Stimulated activated CD8-positive, alpha-beta memory T cell treated with anti-CD3 and anti-CD28 coated beads, Interleukin-15, amount 100 ng/mL, for 1 hour (primary cell): ENCODE data around the gene MLKL.
"Not testable (repeated sequence)": the region's sequence is repeated elsewhere in the genome, so short reads cannot be mapped to it uniquely, and the experiment has no call there.

Source experiments
- DNase-seq: peaks from one replicate; pipeline ENCODE4 v3.0.0-alpha.2; 2020; ENCODE audit warnings: low read depth

MLKL gene

DNA sequence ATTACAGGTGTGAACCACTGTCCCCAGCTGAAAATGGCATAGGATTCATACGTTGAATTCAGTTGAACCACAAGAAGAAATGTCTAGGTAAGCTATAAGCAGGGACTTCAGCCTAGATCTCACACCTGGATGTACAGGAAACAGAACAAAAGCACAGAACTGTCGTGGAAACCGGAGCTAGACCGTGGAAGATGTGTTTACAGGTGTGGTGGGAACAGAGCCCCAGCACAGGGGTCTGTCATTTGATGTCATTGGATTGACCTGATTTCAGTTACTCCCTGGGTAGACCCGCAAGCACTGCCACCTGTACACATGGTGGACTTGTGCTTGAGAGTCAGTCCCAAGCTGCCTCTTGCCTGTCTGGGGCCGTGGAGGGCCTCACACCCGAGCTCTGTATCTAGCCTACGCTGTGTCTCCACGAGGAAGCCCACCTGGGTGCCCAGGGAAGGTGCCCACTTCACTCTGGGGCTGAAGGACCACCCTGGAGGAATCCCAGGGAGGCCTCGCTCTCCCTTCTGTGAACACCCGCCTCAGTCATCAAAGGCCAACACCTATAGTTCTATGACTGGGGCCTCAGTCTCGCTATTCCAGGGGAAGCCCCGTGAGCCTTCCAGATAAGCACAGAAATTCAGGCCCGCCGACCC lies 32.2 kb upstream of the MLKL start:
- no peak for DNase-seq

DNA sequence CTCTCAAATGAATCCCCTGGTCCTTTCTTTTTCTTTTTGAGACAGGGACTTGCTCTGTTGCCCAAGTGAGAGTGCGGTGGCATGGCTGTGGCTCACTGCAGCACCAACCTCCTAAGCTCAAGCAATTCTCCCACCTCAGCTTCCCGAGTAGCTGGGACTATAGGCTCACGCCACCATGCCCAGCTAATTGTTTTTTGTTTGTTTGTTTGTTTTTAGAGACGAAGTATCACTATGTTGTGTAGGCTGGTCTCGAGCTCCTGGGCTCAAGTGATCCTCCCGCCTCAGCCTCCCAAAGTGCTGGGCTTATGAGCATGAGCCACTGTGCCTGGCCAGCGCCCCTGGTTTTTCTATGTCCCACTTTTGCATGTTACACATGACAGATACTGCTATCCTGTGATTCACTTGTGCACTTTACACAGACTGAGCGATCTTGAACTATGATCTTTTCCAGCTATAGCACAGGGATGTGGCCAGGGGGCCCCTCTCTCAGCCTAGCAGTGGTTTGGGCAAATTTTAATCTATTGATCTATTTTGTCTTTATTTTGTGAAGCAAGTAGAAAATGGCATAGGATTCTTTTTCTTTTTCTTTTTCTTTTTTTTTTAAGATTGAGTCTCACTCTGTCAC lies 31.3 kb upstream of the MLKL start:
- no peak for DNase-seq

DNA sequence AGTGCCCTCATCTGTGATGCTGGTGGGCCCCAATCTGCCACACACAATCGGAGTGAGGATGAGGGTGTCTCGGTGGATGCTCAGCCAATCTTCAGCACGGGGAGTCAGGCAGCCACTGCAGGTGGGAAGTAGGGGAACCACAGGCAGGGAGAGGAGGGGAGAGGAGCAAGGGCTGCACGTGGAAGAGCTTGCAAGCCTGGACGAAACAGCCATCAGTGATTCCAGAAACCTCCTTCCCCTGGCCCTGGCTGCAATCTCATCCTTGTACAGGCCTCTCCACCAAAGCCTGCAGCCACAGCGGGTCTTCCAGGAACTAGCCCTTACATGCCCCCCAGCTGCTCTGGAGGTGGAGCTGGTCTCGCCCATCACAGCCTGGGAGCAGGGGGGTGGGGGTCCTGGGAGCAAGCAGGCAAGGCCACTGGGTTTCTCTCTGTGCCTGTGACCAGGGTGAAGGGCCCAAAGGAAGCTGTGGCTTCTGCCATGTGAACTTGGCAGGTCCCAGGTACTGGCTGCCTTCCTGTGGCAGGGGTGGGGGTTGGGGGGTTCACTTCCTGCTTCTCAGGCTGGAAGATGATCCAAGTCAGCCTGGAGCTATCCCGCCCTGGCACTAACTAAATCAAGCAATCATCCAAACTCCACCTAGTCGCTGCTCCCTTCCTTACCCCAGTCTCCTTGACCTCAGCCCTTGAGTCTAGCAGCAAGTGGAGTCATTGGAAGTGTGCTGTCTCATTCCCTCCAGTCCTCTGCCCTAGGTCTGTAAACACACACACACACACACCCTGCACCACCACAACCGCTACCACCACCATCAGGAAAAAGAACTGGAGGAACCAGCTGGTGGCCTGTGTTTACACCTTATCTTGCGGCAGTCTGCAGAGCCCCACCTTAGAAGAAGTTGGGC lies 29.4 kb upstream of the MLKL start:
- no peak for DNase-seq

DNA sequence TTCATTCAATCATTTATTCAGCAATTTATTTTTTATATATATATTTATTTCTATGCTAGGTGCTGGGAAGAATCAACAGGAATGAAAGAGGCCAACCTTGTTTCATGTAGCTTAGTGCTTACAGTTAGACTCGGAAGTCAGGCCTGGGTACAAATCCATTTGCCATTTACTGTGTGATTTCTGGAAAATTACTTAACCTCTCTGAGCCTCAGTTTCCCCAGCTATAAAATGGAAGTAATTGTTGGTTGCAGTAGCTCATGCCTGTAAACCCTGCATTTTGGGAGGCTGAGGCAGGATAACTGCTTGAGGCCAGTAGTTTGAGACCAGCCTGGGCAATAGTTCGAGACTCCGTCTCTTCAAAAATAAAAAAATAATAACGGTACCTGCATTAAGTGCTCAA lies 27.2 kb upstream of the MLKL start:
- no peak for DNase-seq

DNA sequence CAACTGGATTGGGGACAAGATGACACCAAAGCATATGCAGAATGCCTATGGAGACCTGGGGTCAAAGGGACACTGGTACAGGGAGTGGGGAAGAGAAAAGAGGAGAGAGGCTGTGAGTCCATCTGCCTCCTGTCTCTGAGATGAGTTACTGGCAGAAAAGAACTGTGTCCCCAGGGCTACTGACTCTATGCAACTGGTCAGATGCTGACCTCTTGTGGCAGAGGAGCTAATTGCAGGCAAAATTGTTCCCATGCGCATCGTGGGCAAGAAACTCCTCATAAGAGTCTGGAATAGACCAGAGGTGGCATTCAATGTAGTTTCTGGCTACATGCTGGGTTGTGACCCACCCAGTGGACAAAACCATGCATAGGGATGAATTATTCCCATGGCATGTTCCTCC lies 26.1 kb upstream of the MLKL start:
- DNase-seq = no peak

DNA sequence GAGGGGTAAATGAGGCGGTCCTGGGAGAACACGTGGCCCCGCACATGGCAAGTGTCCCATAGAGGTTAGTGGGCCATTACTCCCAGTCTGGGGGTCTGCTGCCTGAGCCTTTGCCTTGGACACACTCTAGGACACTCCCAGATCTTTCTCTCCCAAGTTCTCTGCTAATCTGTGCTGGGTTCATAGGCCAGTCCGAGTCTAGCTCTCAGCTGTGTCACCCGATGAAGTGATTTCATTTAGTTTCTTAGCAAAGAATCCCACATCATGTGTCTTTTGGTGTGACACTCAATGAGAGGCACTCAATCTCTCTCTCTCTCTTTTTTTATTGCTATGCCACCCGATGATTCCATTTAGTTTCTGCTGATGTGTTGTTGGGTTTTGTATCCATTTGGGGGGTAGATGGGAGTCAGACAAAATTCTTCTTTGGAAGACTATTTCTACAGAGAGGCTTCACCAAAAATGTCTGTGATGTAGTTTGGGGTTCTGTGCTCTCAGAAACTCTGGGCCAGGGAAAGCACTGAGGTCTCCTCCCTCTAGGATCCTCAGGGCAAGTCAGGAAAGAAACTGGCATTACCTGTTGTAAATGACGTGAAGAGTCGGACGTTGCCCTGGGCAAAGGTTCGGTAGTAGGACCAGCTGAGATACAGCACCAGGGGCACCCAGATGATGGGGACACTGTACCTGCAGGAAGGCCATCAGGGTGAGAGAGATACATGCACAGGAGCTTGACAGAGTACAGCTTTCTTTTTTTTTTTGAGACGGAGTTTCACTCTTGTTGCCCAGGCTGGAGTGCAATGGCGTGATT lies 25.2 kb upstream of the MLKL start:
- no peak for DNase-seq

DNA sequence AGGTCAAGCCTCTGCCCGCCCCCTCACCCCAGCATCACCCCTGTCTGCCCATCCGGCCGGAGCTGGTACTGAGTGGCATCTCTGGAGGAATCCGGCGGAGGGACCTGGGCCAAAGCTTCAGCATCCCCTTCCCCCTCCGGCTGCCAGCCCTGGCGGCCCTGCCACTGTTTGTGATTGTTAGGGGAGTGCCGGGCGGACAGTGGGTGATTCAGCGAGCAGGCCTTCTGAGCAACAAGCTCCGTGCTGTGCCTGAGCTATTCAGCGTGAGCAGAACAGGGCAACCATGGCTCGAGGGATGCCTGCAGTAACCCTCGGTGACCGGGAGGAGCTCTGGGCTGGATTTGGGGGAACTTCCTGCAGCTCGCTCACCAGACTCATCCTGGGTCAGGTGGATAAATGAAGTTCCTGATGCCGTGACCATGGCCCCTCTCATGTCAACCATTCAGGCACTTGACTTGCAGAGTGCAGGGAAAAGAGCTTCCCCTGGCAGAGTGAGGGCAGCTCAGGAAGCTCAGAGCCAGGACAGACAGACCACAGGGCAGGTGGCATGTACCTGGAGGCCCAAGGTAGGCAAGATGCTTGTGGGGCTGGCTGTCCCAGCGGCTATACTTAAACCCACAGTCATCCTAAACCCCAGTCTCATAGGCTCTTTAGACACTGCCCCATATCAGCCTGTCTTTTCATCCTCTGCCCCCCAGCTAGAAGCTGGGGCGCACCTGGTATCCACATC lies 24.3 kb upstream of the MLKL start:
- DNase-seq = no peak

DNA sequence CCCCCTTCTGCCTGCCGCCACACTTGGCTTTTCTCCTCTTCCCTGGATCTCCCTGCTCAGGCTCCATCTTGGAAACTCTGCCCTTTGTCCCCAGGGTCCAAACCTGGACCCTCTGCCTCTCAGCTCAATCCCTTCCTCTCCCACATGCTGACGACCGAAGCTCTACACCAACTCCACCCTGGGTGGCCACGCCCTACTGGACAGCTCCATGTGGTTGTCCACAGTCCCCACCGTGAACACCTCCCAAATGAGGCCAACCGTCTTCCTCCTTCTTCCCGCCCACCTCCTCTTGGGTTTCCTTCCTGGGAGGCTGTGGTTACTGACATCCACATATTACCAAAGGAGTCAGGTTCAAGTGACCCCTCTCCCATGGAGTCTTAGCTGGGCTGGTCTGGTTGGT lies 22.6 kb upstream of the MLKL start:
- DNase-seq = no peak

DNA sequence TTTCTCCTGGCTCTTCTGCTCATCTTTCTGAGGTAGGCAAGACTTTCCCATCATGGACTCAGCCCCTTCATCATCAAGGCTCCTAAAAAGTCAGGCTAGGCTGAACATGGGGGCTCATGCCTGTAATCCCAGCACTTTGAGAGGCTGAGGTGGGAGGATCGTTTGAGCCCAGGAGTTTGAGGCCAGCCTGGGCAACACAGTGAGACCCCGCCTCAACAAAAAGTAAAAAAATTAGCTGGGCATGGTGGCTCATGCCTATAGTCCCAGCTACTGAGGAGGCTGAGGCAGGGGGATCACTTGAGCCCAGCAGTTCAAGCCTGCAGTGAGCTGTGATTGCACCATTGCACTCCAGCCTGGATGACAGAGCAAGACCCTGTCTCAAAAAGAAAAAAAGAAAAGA lies 21.5 kb upstream of the MLKL start:
- DNase-seq = not testable (repeated sequence)

DNA sequence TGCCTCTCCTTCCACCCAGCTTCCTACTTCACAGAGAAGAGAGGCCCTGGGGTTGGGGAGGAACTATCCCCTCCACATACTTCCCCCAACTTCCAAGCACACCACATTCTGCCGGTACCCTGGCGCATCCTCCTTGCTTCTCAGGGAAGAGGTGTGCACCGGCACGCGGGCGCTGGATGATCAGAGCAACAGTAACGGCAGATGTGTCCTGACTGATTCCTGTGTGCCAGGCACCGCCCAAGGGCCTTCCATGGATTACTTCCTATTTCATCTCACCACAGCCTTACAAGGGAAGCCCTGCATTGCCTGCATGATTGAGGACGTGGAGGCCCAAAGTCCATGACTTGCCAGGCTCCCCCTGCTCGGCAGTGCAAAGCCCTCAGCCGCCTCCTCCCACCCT lies 21.1 kb upstream of the MLKL start:
- no peak for DNase-seq

DNA sequence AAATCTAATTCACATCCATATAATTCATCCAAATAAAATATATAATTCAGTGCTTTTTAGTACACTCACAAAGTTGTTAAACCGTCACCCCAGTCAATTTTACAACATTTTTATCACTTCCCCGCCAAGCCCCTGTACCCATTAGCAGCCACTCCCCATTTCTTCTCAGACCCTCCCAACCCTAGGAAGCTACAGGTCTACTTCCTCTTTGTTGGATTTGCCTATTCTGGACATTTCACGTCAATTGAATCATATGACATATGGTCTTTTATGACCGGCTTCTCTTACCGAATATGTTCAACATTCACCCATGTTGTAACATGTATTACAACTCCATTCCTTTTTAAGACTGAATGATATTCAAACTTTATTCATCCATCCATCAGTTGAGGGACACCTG lies 19.9 kb upstream of the MLKL start:
- no peak for DNase-seq

DNA sequence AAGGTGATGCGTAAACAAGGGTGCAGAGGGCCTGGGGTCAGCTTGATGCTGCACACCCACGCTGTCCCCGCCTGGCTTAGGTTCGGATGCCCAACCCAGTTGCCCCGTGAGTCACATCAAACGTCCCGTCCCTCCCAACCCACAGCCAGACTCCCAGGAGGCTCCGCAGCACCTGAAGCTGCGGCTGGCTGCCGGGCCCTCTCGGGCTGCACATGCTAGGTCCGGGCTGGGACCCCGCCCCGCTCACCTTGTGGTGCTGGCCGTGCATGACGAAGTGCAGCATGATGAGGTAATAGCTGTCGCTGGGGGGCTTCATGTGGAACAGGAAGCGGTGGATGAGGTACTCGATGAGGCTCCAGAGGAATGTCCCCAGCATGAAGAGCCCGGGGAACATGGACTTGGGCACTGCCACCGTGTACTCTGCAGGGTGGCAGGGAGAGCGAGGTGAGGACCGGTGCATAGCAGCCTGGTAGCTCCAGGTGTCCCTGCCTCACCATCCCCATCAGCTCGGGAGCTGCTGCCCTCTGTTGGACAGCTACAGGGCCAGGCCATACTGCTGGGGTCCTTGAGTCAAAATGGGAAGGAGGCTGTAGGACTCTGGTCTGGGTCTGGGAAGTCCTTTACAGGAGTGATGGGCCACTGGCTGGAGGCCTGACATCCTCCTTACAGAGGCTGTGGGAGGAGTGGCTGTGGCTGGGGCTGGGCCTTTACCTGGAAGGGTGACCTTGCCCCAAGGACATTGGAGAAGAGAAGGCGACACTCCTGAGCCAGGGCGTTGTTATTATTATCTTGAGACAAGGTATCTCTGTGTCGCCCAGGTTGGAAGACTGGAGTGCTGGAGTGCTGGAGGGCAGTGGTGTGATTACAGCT lies 18.3 kb upstream of the MLKL start:
- no peak for DNase-seq

DNA sequence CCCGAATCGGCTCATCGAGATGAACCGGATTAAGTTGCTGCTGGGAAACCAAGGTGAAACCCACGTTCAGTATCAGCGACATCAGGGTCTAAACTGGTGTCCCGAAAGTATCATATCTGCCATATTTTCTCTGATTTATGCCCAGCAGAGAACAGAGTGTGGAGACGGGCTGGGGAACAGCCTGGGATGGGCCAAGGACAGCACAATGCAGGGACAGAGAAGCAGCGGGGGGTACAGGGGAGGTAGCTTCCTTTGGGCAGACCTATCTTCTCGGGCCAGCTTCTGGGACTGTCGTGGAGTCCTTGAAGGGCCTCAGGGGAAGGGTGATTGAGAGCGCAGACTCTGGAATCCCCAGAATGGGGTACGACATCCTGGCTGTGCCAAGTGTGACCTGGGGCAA lies 17.5 kb upstream of the MLKL start:
- no peak for DNase-seq

DNA sequence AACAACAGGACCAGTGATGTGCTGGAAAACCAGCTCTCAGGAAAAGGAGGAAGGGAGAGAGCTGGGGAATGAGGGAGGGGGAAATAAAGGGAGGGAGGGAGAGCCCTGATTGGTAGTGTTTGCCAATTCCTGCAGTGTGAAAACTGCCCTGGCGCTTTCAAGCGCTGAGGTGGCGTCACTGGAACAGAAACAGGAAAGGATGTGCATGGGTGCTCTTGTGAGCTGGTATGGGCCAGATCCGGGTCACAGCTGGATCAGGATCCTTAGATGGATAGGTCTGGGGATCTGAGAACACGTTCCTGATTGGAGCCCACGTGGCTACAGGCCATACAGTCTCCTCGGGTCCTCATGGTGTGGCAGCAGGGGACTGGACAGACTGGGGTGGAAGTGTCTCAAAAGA lies 16.7 kb upstream of the MLKL start:
- DNase-seq = no peak

DNA sequence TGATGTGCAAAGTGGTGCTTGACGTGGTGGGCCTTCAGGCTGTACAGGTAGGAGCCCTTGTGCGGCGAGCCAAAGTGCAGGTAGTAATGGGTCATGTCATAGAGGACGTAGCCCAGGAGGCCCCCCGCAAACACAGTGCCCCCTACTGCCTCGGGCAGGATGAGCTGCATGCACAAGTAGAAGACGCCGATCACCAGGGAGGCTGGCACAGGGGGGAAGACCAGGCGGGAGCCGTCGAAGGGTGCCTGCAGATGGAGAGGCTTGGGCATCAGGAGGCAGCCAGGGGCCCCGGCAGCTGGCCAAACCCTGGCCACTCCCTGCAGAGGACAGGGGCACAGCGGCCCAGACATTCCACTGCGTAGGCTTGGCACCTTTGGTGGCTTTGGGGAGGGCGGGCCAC lies 15.7 kb upstream of the MLKL start:
- DNase-seq = no peak

DNA sequence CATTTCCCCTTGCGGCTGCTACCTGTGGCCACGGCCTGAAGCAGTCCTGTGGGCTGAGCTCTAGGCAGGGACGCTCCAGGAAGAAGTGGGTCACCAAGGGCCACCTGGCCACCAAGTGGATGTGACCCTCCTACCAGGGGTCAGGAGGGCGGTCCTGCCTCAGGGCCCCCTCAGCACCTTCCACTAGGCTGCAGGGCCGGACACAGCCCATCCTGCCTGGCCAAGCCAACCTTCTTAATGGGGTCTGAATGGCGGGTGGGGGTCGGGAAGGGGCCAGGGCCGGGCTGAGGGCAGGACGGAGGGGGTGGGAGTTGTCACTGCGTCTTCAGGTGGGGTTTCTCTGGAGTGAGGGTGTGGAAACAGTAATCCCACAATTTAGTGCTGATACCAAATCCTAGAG lies 13.2 kb upstream of the MLKL start:
- no peak for DNase-seq

DNA sequence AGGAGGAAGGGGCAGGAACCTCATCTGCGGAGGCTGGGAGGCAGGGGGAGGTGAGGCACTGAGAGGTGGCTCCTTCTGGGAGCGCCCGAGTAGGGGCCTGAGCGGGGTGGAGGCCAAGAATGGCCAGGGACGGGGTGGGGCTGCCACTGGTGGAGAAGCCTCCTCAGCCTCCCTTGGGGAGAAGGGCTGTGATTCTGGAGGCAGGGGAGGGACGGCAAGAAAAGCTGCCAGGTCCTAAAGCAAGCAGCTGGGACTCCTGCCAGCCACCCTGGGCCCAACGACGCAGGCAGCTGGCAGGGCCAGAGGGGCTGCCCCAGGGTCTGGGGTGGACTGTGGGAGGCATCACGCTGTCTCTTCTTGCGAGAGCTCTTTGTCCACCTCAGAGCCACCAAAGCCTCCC lies 12.7 kb upstream of the MLKL start:
- DNase-seq = no peak

DNA sequence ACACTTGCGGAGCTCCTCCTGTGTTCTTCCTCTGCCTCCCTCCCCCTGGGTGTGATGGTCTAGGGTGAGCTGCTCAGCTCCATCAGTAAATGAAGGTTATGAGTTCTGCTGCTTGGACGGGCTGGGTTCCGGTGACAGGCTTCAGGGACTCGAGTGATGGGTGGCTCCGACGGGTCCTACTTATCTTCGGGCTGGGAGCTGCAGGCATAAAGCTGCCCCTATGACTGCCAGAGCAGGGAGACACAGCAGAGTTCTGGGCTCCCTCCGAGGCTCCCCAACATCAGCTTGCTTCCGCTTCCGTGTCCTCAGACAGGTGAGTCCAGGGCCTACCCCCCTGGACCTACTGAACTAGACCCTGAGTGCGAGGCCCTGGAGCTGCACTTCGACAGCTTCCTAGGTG lies 11.3 kb upstream of the MLKL start:
- DNase-seq = no peak

DNA sequence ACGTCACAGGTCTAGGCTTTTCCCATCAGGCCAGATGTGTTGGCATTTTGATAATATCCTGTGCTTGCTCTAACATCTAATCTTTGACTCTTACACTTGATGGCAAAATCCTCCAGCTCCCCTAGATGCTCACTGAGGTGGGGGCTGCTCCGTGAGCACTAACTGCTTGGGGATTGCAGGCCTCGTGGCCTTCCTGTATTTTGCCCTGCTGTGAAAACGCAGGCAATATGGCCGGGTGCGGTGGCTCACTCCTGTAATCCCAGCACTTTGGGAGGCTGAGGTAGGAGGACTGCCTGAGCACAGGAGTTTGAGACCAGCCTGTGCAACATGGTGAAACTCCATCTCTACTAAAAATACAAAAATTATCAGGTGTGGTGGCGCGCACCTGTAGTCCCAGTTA lies 9.7 kb upstream of the MLKL start:
- DNase-seq = no peak

DNA sequence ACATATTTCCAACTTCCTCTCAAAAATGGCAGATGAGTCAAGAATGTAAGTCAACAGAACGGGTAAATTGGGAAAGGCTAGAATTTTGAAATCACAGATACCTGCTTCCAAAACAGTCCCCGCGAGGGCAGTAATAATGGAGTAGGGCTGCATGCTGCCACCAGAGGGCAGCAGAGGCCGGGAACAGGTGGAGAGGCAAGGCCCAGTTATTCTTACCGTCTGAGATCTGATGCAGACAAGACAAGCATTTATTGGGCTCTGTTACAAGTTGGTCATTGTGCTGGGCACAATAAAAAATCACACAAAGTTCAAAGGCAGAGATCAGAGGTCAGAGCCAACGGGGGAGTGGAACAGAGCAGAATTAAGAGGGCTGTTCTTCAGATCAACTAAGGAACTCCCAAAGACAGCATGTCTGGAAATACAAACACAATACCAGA lies 8.8 kb upstream of the MLKL start:
- DNase-seq = peak; percentile 66

DNA sequence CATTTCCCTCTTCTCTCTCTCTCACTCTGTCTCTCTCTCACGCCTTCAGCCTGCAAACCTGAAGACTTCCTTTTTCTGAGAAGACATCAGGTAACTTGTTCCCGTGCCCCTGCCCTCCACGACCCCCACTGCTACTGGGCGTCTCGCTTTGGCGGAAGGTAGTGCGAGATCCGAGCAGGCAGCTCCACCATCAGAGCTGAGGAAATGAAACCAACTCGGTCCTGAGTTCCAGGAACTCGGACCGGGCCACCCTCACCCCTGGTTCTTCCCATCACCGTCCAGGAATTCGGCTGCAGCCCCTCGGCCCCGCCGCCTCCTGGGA lies 585 bp downstream of the MLKL start:
- DNase-seq = no peak
